IMR-90 (cell line): Measurements from ENCODE around the gene KCNMA1. TPM values are rescaled to one million over a fixed set of nuclear protein-coding genes. Genes with fewer than 3 reads are reported as not detected.

Experiments used
- ATAC-seq: fragments of 200-7000 bp; cut with Tn5 transposase; 2 replicates; pipeline ENCODE4 v1.9.1; 2020; ENCODE audit warnings: low read depth, mild to moderate bottlenecking, moderate library complexity
- BruUV-seq: library from RNA; stranded (reverse); fragments of 400-500 nt; replicated peaks from 2 replicates; lab custom pipeline; 2021; lab: Mats Ljungman, UMichigan
- CTCF ChIA-PET: fragments of 300-600 bp; formaldehyde crosslinking; extraction: SDS; loops from one replicate; lab custom pipeline; 2021; ENCODE audit warnings: antibody characterized with exemption; lab: Yijun Ruan, JAX
- POLR2A ChIA-PET: fragments of 300-600 bp; sonication (Branson Sonifier 250); formaldehyde crosslinking; loops from one replicate; lab custom pipeline; 2022; ENCODE audit warnings: antibody characterized with exemption; ENCODE audit not compliant: unreplicated experiment; lab: Charles Lee
- DNase-seq: peaks from one replicate; pipeline ENCODE4 v3.0.0; 2013
- H2AFZ ChIP-seq: replicated peaks from 2 replicates; pipeline ENCODE3; 2013; ENCODE audit warnings: low read length, mild to moderate bottlenecking; ENCODE audit not compliant: poor library complexity
- H2AK5ac ChIP-seq: 2 replicates; pipeline ENCODE4 v1.6.1; 2013; ENCODE audit warnings: low read depth, low read length, inconsistent platforms
- H2AK9ac ChIP-seq: replicated peaks from 2 replicates; pipeline ENCODE3; 2013; ENCODE audit warnings: mild to moderate bottlenecking, low read depth, low read length, moderate library complexity; ENCODE audit not compliant: poor library complexity
- H2BK120ac ChIP-seq: 2 replicates; pipeline ENCODE4 v1.6.1; 2013; ENCODE audit warnings: low read depth, low read length, inconsistent platforms
- H2BK15ac ChIP-seq: 3 replicates; pipeline ENCODE4 v1.6.1; 2013; ENCODE audit warnings: low read depth, low read length, inconsistent platforms
- H2BK20ac ChIP-seq: 2 replicates; pipeline ENCODE4 v1.6.1; 2013; ENCODE audit warnings: low read depth, mild to moderate bottlenecking, inconsistent platforms, low read length, moderate library complexity
- H2BK5ac ChIP-seq: 2 replicates; pipeline ENCODE4 v1.6.1; 2013; ENCODE audit warnings: mild to moderate bottlenecking, low read depth, low read length, inconsistent platforms; ENCODE audit not compliant: poor library complexity, severe bottlenecking
- H3K14ac ChIP-seq: replicated peaks from 2 replicates; pipeline ENCODE4 v1.6.1; 2013; ENCODE audit warnings: low read depth, low read length, inconsistent platforms
- H3K18ac ChIP-seq: 2 replicates; pipeline ENCODE4 v1.6.1; 2013; ENCODE audit warnings: low read depth, low read length, control low read depth
- H3K23ac ChIP-seq: 2 replicates; pipeline ENCODE4 v1.6.1; 2013; ENCODE audit warnings: low read depth, low read length, inconsistent platforms
- H3K27ac ChIP-seq: 2 replicates; pipeline ENCODE4 v1.5.1; 2013; ENCODE audit warnings: mild to moderate bottlenecking, control low read depth, low read length; ENCODE audit not compliant: insufficient read depth
- H3K27me3 ChIP-seq: 2 replicates; pipeline ENCODE4 v1.6.1; 2013; ENCODE audit warnings: low read length; ENCODE audit not compliant: control insufficient read depth, insufficient read depth
- H3K36me3 ChIP-seq: 2 replicates; pipeline ENCODE4 v1.6.1; 2013; ENCODE audit warnings: low read length, mixed read lengths; ENCODE audit not compliant: control insufficient read depth, insufficient read depth
- H3K4ac ChIP-seq: 2 replicates; pipeline ENCODE4 v1.6.1; 2013; ENCODE audit warnings: low read depth, low read length, inconsistent platforms
- H3K4me1 ChIP-seq: 2 replicates; pipeline ENCODE4 v1.6.1; 2013; ENCODE audit warnings: low read length, mixed read lengths; ENCODE audit not compliant: control insufficient read depth, insufficient read depth
- H3K4me2 ChIP-seq: 2 replicates; pipeline ENCODE4 v1.6.1; 2013; ENCODE audit warnings: low read depth, mild to moderate bottlenecking, control low read depth, low read length, moderate library complexity
- H3K4me3 ChIP-seq: 2 replicates; pipeline ENCODE4 v1.5.1; 2013; ENCODE audit warnings: low read depth, mild to moderate bottlenecking, control low read depth, low read length, moderate library complexity; ENCODE audit not compliant: insufficient read depth
- H3K56ac ChIP-seq: 2 replicates; pipeline ENCODE4 v1.6.1; 2013; ENCODE audit warnings: low read length, inconsistent platforms; ENCODE audit not compliant: insufficient read depth; ENCODE audit errors: extremely low read depth
- H3K79me1 ChIP-seq, 2 experiments: 2 replicates each; pipeline ENCODE4 v1.6.1; 2013; ENCODE audit warnings: low read length in 2 of 2, inconsistent platforms in 1 of 2, low read depth in 1 of 2
- H3K9ac ChIP-seq: 2 replicates; pipeline ENCODE4 v1.6.1; 2013; ENCODE audit warnings: low read depth, low read length, control low read depth
- H3K9me1 ChIP-seq: 2 replicates; pipeline ENCODE4 v1.6.1; 2013; ENCODE audit warnings: low read length, inconsistent platforms; ENCODE audit not compliant: insufficient read depth
- H3K9me3 ChIP-seq: 2 replicates; pipeline ENCODE4 v1.6.1; 2013; ENCODE audit warnings: low read length; ENCODE audit not compliant: control insufficient read depth, insufficient read depth
- H4K20me1 ChIP-seq: 2 replicates; pipeline ENCODE4 v1.6.1; 2013; ENCODE audit warnings: low read length, inconsistent platforms; ENCODE audit not compliant: insufficient read depth
- H4K5ac ChIP-seq: 2 replicates; pipeline ENCODE4 v1.6.1; 2013; ENCODE audit warnings: mild to moderate bottlenecking, low read depth, low read length, control low read depth
- H4K8ac ChIP-seq, 2 experiments: 2 replicates each; pipeline ENCODE4 v1.6.1; 2013; ENCODE audit warnings: low read depth in 2 of 2, low read length in 2 of 2, control low read depth in 1 of 2, inconsistent platforms in 1 of 2
- H4K91ac ChIP-seq: 2 replicates; pipeline ENCODE4 v1.6.1; 2013; ENCODE audit warnings: low read depth, low read length, inconsistent platforms; ENCODE audit not compliant: insufficient read depth
- BHLHE40 ChIP-seq: fragments of 150-350 bp; IDR thresholded peaks from 2 replicates; pipeline ENCODE4 v1.6.1; 2016; ENCODE audit warnings: mild to moderate bottlenecking, low read depth, low read length
- CHD1 ChIP-seq: IDR thresholded peaks from 2 replicates; pipeline ENCODE4 v1.6.1; 2012; ENCODE audit warnings: low read depth, low read length, improper control_type of control experiment
- CTCF ChIP-seq: conservative IDR thresholded peaks from 2 replicates; pipeline ENCODE4 v1.5.1; 2012; ENCODE audit warnings: mild to moderate bottlenecking, low read depth, low read length, improper control_type of control experiment
- ELK1 ChIP-seq: fragments of 150-350 bp; IDR thresholded peaks from 2 replicates; pipeline ENCODE4 v1.6.1; 2016; ENCODE audit warnings: low read depth, mild to moderate bottlenecking, low read length, moderate library complexity, borderline replicate concordance
- FOS ChIP-seq: fragments of 150-350 bp; IDR thresholded peaks from 2 replicates; pipeline ENCODE4 v1.6.1; 2016; ENCODE audit warnings: low read depth, low read length
- MAFK ChIP-seq: IDR thresholded peaks from 2 replicates; pipeline ENCODE4 v1.6.1; 2012; ENCODE audit warnings: low read depth, low read length, improper control_type of control experiment
- MAZ ChIP-seq: IDR thresholded peaks from 2 replicates; pipeline ENCODE4 v1.6.1; 2012; ENCODE audit warnings: low read depth, mild to moderate bottlenecking, low read length, improper control_type of control experiment, moderate library complexity, borderline replicate concordance
- MXI1 ChIP-seq: IDR thresholded peaks from 2 replicates; pipeline ENCODE4 v1.6.1; 2012; ENCODE audit warnings: low read depth, mild to moderate bottlenecking, low read length, moderate library complexity, borderline replicate concordance
- NFE2L2 ChIP-seq: fragments of 150-350 bp; IDR thresholded peaks from 2 replicates; pipeline ENCODE4 v1.6.1; 2016; ENCODE audit warnings: low read depth, mild to moderate bottlenecking, low read length
- POLR2A ChIP-seq: IDR thresholded peaks from 2 replicates; pipeline ENCODE4 v1.6.1; 2012; ENCODE audit warnings: mild to moderate bottlenecking, low read depth, low read length
- RAD21 ChIP-seq: IDR thresholded peaks from 2 replicates; pipeline ENCODE4 v1.6.1; 2012; ENCODE audit warnings: low read length, improper control_type of control experiment
- RCOR1 ChIP-seq: IDR thresholded peaks from 2 replicates; pipeline ENCODE4 v1.6.1; 2012; ENCODE audit warnings: mild to moderate bottlenecking, low read length, improper control_type of control experiment; ENCODE audit not compliant: insufficient replicate concordance
- WGBS, 2 experiments: methylation state at CpG; one replicate each; pipeline versions ENCODE4 v1.1.5 to v1.1.7; 2013; ENCODE audit warnings: missing lambda C conversion rate in 2 of 2; ENCODE audit not compliant: insufficient read length in 1 of 2; ENCODE audit errors: extremely low coverage in 2 of 2; 5-methylcytosine and 5-hydroxymethylcytosine counted together
- dilution Hi-C: fragments of 300-500 bp; cut with HindIII; formaldehyde crosslinking; loops from one replicate; pipeline ENCODE4 v1.14.3; 2018; ENCODE audit warnings: low sequenced_read_pairs; ENCODE audit not compliant: unreplicated experiment
- in situ Hi-C: fragments of 300-500 bp; cut with MboI; formaldehyde crosslinking; loops from 3 replicates; pipeline ENCODE4 v1.14.3; 2019; ENCODE audit warnings: low sequenced_read_pairs, inconsistent platforms, mixed read lengths
- intact Hi-C: fragments of 100-400 bp; cut with micrococcal nuclease; formaldehyde crosslinking; loops from 2 replicates; pipeline ENCODE4 v1.10.0; 2022
- polyA plus RNA-seq, 3 experiments: library from polyadenylated mRNA; depleted of rRNA; stranded (reverse); fragments of >200 nt; gene quantifications; 2 replicates each; pipeline ENCODE4 v1.2.3, GENCODE V29; 2012; ENCODE audit warnings: low replicate concordance in 1 of 3
- total RNA-seq: library from RNA; depleted of rRNA; stranded (reverse); fragments of >200 nt; gene quantifications from 2 replicates; pipeline ENCODE4 v1.2.3, GENCODE V29; 2012

Gene KCNMA1
- total and polyA plus RNA-seq, 2 of the 4 experiments (the other 2 are of a cell fraction), result 25.6 to 29.6 TPM

GRCh38 chr10:77062381-77062780 lies 575.2 kb downstream of the KCNMA1 start:
- POLR2A ChIA-PET, result no interaction called here
- no peak for DNase-seq
- intact Hi-C loops (no loop called here), in situ Hi-C loops (no loop called here), dilution Hi-C loops (no loop called here)
- H2AK5ac ChIP-seq, result no peak overlapping the region
- H4K8ac ChIP-seq, result no peak overlapping the region
- H4K91ac ChIP-seq, result no peak overlapping the region
- no peak overlapping the region for H2BK20ac ChIP-seq
- no peaks in the 10 kb centered on the region; the same call in 1 of the 2 replicates for H3K4me1 ChIP-seq
- H3K4me2 ChIP-seq, result no peak overlapping the region
- H3K23ac ChIP-seq, result no peak overlapping the region
- no peak overlapping the region for H3K56ac ChIP-seq
- no peaks in the 10 kb centered on the region for H3K9me3 ChIP-seq
- WGBS, 2 experiments, result 69% methylated on average over 2 of the region's 3 CpGs; no CpG with 5 or more reads in 1 of the 2 experiments
- H3K4ac ChIP-seq, result no peak overlapping the region
- H2BK15ac ChIP-seq, result no peak overlapping the region; the same call in 2 of the 3 replicates
- H4K5ac ChIP-seq, result no peak overlapping the region; the same call in 1 of the 2 replicates
- H4K20me1 ChIP-seq, result no peaks in the 10 kb centered on the region
- H3K27ac ChIP-seq, result no peak overlapping the region
- H3K14ac ChIP-seq, result no peak overlapping the region
- no peaks in the 10 kb centered on the region for H3K79me1 ChIP-seq
- H2BK120ac ChIP-seq, result no peak overlapping the region
- no peaks in the 10 kb centered on the region for H3K27me3 ChIP-seq
- TF ChIP-seq POLR2A (no peak), BHLHE40 (no peak), RAD21 (no peak), FOS (no peak), MXI1 (no peak), MAFK (no peak), RCOR1 (no peak), CHD1 (no peak), NFE2L2 (no peak), ELK1 (no peak), MAZ (no peak), CTCF (no peak)
- no peak overlapping the region for H2AFZ ChIP-seq
- no peak overlapping the region for H3K18ac ChIP-seq
- H3K36me3 ChIP-seq, result no peaks in the 10 kb centered on the region
- no peak overlapping the region for H3K9ac ChIP-seq
- H2BK5ac ChIP-seq, result no peak overlapping the region
- no peaks in the 10 kb centered on the region; the same call in 1 of the 2 replicates for H3K9me1 ChIP-seq
- H3K4me3 ChIP-seq, result no peak overlapping the region
- H2AK9ac ChIP-seq, result no peak overlapping the region
- ATAC-seq, result no peak
- BruUV-seq, result no TSS peak
- CTCF ChIA-PET, result no interaction called here
